GM12891 (cell line): ENCODE data around the gene PTPN3.

ENCODE experiments used
- POLR2A ChIP-seq: IDR thresholded peaks from 2 replicates; pipeline ENCODE4 v1.6.1; 2011; ENCODE audit warnings: low read depth, low read length, control low read depth
- POLR2AphosphoS5 ChIP-seq: IDR thresholded peaks from 2 replicates; pipeline ENCODE4 v1.6.1; 2011; ENCODE audit warnings: low read depth, low read length, control low read depth

GRCh38 chr9:109491590-109491989 lies 6.5 kb downstream of the PTPN3 start:
- TF ChIP-seq POLR2AphosphoS5: no peak
- TF ChIP-seq POLR2A: no peak
